Stimulated activated CD8-positive, alpha-beta memory T cell treated with anti-CD3 and anti-CD28 coated beads, Interleukin-4, amount 100 ng/mL, for 24 hours (primary cell): Measurements from ENCODE around the gene ZSWIM2.
"Not testable (repeated sequence)": the region's sequence is repeated elsewhere in the genome, so short reads cannot be mapped to it uniquely, and the experiment has no call there.

ENCODE experiments used
- DNase-seq: peaks from one replicate; pipeline ENCODE4 v3.0.0-alpha.2; 2020; ENCODE audit warnings: low read depth

ZSWIM2 gene

GRCh38 chr2:186842373-186842772 lies 6.6 kb downstream of the ZSWIM2 start:
- no peak for DNase-seq

GRCh38 chr2:186841940-186842339 lies 7.0 kb downstream of the ZSWIM2 start:
- no peak for DNase-seq

GRCh38 chr2:186835628-186836027 lies 13.3 kb downstream of the ZSWIM2 start:
- no peak for DNase-seq

- DNase-seq, result no peak
These were observed 21.0 kb downstream of the ZSWIM2 start for GRCh38 chr2:186827862-186828492.

- no peak for DNase-seq
These were observed 21.6 kb downstream of the ZSWIM2 start for GRCh38 chr2:186827411-186827810.

- DNase-seq, result no peak
These were observed 26.6 kb downstream of the ZSWIM2 start for GRCh38 chr2:186822323-186822722.

- DNase-seq, result no peak
These were observed 28.7 kb downstream of the ZSWIM2 start for GRCh38 chr2:186820303-186820702.

GRCh38 chr2:186811760-186812159 lies 37.2 kb downstream of the ZSWIM2 start:
- not testable (repeated sequence) for DNase-seq

- DNase-seq, result no peak
These were observed 42.4 kb downstream of the ZSWIM2 start for GRCh38 chr2:186806591-186806990.

- not testable (repeated sequence) for DNase-seq
These were observed 50.4 kb downstream of the ZSWIM2 start for GRCh38 chr2:186798604-186799003.

GRCh38 chr2:186784930-186785329 lies 64.0 kb downstream of the ZSWIM2 start:
- DNase-seq, result no peak

GRCh38 chr2:186783254-186783653 lies 65.7 kb downstream of the ZSWIM2 start:
- DNase-seq, result no peak

GRCh38 chr2:186780701-186781316 lies 68.2 kb downstream of the ZSWIM2 start:
- no peak for DNase-seq
